Measurements from ENCODE around the gene PDE8B.

Gene PDE8B

DNA sequence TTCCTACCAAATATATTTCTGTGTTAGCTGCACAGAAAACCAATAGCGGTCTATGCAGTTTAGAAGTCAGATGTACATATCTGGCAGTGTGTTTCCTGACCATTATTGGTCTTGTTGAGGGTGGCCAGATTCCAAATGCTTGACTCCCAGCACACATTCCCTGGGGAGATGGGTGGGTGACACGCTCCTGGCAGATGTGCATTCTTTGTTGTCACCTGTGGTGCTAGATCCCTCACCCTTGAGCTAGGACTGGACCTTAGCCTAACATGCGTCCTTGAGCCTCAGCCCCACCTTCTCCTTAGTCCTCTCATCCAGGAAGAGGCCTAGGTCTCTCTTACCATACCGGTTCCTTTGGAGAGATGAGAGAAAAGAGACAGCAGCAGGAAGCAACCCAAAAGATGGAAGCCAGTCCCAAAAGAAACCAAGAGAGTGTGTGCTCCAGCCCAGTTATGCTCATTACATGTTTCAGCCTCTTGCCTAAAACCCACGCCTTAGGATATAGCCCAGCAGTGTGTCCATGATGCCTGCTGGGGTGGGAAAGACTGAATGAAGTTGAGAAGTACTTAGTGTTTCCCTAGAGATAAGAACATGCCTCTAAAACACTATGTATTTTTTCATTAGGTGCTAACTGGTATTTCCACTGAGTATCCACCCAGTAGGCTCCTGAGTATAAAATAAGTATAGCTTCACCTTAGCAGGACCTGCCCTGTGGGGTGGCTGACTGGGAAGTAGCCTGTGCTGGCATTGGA, 116.7 kb downstream of the PDE8B start:
- DNase-seq: no peak

DNA sequence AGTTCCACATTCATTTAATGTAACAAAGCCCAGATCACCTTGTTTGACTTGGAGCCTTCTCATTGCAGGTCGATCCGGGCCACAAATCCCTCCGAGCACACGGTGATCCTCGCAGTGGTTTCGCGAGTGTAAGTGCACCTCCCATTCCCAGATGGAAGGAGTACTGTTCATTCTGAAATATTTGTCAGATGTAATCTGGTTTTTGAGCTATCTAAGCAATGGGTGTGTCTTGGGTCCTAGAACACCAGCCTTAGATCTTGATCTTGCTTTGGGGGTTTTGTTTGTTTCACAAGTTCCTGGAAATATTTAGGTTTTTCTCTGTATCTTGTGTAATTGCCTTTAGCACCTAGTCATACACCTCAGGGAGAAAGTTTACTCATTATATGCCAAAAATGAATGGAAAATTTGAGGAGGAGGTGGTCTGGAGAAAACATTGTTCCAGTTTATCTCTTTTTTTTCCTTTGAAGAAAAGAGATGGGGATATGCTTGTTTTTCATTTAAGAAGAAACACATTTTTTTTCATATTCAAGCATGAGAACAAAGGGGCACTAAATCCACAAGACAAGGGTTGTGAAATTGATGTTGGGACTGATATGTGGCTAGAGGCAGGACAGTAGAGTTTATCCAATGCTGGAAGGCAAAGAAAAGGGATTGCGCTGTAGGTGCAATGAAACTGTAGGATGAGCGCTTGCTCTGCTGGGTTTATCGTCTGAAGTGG, 118.6 kb downstream of the PDE8B start:
- no peak for DNase-seq

DNA sequence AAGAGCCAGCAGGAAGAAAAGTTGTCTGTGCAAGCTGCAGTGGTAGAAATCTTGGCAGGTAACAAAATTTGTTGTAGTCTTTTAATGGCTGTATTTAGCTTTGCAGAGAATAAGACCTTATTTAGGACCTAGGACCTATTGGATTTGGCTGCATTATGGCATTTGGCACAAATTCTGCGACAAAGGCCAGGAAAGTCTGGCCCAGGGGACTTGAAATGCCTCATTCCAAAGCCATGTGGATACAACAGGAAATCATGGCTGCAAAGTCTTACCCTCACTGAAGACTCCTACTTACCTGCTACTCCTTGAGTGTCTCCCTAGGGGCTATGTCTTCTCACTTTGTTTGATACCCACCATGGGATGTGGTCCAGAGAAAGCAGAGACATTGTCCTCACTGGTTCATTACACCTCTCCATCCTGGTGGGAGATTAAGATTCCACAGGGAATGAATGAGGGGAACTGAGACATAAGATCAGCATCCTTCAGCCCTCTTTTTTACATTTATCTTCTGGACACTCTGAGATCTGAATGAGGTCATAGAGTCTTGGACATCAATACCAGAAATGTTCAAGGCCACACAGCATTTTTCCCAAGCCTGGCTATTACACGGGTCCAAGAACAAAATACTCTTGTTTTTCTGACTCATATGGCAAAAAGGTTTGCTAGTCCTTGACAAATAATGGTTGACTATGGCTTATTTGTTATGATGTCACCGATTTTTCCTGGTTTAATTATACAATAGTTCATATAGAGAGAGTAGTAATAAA, 119.4 kb downstream of the PDE8B start:
- no peak for DNase-seq

DNA sequence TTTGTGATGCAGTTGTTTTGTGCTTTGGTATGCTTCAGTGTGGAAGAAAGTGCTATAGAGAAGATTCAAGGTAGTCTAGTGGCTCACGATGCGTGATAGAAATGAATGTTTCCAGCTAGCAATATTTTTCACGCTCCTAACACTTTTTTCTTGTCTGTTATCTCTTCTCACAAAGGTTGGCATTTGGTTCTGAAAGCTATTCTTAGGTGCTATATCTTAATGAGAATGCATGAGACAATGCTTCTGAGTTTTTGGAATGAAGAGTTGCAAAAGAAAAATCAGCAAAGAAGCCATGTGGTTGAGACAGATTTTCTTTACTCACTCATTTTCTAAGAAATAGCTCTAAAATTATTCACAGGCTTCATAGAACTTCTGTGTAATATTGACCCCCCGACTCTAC, 122.6 kb downstream of the PDE8B start:
- no peak for DNase-seq

DNA sequence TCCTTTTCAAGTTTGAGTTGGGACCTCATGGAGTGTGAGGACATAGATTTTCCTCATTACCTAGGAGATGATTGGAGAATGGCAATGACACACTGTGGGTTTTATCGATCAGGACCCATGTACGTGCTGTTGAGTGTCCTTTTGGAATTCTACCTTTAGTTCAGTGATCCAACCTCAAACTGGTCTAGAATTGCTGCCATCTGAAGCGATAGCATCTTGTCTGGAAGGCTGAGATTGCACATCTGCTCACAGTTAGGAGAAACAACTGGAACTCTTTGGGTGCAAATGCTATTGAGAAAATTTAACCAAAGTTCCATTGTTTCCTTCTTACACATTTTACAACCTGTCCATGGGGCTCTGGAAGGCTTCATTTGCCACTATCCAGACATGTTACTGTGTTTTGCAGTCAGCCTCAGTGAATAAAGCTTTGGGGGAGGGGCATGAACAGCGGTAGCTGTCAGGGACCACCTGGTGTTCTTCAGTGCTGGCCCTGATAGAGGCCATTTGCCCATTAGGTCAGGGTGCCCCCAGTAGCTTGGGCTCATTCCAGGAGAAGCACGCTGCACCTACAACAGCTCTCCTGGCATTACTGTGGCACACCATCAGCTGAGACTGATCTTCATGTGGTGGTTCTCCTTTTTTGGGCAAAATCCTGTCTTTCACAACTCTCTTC, 123.1 kb downstream of the PDE8B start:
- DNase-seq: no peak

DNA sequence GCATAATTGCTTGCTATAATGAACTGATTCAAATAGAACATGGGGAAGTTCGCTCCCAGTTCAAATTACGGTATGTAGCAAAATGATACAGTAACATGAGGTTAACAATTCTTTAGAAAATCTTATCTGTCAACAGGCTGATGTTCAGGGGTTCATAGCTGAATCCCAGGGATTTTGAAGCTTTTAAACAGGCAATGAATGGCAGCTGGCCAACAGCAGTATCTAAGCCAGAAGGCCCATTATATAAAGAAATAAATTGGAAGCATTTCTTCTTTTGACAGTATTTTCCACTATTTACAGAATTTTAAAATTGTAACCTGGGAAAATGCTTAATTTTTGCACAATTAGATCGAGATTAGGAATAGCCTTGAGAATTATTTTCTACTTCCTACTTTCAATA, 126.8 kb downstream of the PDE8B start:
- no peak for DNase-seq

DNA sequence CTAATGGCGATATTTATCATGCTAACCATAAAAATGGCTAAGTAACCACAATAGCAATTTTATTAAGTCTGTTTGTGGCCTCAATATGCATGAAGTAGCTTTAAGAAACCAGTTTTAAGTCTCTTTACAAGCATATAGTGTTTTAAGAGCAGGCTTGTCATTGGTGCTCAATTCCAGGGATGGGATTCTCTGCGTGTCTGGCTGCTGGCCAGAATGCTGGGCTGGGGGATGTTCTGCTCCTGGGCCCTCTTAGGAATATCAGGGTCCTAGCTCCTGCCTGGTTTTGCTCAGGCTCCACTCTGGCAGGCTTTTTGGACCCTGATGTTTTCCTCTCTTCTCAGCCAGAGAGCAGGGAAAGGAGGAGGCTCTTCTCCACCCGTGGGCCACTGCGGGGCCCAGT, 127.2 kb downstream of the PDE8B start:
- peak; percentile 18 for DNase-seq

DNA sequence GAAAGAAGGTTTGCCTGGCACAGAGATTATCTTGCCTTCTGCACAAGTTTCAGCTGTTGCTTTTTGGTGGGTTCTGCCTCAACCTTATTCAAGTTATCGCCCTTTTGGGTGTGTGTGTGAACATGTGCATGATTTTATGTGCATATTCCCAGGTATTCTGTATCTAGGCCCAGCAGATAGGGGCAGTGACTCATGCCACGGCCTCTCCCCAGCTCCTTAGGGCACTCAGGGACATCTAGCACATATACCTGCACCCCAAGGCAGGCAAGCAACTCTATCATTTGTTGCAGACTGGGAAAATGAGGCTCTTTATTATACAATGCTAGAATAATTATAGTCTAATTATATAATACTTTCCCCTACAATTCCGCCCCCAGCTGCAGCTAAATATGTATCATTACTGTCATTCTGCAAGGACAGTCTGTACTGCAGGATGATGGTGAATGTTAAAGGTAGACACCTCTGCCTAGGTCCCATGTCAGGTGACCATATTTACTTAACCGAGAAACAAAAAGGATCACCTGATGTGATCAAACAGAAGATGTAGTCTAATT, 128.9 kb downstream of the PDE8B start:
- DNase-seq: no peak

DNA sequence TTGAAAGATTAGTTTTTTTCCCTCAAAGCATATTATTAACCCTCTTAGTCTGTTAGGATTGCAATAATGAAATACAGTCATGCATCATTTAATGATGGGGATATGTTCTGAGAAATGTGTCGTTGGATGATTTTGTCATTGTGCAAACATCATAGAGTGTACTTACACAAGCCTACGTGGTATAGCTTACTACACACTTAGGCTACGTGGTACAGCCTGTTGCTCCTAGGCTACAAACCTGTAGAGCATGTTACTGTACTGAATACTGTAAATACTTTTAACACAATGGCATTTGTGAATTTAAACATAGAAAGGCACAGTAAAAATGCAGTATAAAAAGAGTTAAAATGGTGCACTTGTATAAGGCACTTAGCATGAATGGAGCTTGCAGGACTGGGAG, 132.7 kb downstream of the PDE8B start:
- DNase-seq: no peak

DNA sequence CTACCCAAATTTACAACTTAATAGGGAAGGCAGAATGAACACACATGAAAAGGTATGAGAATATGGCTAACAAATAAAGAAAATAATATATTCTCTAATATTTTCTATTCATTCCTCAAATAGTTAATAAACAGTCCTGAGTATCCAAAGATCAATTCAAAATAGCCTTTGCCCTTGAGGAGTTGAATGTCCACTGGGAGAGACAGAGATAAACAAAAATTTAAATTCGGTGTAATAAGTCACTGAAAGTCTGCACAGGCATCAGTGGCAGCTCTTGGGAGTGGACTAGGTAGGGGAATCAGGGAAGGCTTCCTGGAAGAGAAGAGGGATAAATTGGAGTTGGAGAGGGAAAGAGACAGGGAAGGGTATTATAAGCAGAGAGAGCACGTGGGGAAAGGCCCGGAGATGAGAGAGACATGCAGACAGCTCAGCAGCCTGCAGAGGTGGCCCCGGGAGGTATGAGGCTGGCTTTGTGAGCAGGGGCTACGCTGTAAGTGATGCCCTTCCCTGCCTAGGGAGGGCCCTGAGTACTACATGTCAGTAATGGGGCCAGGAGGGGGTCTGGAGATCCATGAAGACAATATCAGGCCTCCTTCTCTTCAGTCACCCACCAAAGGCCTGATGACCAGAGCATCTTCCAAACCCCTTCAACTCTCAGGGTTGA, 137.1 kb downstream of the PDE8B start:
- DNase-seq: no peak

DNA sequence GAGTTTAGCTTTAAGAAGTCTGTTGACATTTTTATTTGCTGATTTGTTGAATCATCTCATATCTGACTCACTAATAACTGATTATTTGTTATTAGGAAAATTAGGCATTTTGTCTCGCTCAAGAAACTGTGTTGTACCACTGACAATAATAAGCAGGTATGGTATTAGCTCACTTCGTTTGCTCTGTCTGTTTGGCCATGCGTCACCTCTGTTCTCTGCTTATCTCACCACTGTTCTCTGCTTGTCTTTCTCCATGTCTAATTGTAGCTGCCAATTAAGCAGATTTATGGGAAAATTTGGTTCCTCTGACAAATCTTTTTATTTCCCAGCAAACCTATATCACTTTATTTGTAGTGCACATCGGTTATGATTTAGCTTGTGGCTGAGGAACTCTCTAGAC, 142.8 kb downstream of the PDE8B start:
- no peak for DNase-seq

DNA sequence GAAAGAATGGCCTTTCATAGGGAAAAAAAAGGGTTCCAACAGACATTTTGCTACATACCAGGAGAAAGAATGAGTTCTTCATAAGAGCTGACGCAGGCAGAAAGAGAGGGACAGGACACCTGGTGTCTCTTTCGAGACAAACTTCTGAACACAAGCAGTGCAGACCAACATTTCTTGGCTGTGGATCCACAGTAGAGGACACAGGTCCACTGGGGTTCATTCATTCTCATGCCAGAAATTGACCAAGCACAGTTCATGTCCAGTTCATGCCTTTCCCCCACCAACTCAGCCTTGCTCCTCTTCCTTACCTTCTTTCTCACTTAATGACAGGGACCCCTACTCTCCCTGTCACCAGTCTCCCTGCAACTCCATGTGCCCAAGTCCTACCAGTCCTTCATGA, 144.0 kb downstream of the PDE8B start:
- DNase-seq: no peak

DNA sequence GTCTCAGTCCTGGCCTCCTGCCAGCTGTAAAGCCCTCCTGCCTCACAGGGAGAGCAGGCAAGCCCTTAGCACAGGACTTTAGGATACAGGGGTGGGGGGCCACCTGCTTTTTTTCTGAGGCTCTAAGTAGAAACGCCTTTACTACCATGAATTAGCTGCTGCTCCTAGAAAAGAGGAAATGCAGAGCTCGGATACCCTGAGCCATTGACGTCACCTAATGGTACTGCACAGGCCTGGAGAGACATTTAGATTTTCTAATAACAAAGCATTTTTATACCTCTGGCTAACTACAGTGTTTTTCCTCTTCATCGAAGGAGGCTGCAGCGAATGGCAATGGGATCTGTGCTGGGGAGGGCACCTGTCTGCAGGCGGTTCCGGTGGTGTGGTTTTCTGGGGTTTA, 144.6 kb downstream of the PDE8B start:
- DNase-seq: no peak

DNA sequence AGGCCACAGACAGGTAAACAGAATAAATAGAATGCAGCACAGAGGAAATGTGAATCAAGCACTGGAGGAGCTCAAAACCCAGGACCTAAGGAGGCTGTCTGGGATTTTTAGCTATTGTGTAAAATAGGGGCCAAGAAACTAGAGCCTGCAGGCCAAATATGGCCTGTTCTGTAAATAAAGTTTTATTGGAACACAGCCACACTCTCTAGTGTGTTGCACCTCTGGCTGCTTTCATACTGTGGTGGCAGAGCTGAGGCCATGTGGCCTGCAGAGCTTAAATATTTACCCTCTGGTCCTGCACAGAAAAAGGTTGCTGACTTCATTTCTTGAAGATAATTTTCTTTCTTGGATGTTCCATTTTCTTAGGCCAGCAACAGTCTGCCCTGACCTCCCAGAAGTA, 145.3 kb downstream of the PDE8B start:
- no peak for DNase-seq

DNA sequence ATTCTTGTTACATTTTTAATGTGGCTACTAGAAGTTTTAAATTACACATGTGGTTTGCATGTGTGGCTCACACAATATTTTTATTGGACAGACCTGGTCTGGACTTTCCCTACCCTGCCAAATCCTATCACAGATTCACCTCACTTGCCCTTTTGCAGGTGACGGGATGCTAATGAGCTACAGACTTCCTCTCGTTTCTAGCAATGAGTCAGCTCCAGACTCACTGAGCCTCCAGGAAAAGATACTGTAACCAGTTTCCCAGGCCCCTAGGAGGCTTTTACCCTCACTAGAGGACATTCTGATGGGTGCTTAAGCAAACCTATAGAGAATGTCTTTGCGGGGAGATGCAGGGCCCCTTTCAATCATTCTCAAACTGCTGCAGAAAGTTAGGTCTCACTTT, 146.3 kb downstream of the PDE8B start:
- DNase-seq: no peak

DNA sequence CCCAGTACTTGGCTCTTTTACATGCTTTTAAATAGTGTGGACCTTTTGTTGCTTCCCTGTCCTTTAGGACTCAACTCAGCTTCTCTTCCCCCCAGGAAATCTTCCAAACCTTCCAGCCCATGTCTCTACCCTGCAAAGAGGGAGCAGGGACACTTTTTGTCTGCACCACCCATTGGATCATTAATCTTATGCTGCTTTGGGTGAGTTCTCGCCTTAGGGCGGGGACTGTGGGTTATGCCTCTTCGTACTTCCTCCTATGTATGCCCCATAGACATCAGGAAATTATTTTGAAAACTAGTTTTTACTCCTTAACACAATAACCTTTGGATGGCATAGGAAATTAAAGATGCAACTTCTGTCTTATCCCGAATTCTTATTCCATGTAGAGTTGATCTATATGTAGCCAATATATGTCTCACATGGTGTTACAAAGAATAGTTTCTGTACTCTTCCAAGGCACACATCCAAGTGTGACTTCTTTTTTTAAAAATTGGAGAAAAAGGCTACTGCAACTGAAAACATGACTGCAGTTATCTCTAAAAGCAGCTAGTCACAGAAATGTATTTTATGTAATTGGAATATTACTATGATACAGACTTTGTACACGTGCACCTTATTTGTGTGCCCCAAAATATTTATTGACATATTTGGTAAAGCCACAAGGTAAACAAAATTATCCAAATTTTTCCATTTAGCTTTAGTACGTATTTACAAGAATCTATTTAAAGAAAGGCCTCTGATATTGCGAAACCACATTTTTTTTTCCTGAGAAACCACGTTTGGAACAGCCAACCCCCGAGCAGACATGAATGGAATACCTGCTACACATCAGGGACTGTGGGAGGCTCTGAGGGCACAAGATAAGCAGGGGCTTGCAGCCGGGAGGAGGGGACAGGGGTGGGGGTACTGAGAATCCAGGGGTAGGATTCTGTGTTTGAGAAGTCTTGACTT, 148.1 kb downstream of the PDE8B start:
- DNase-seq: no peak

DNA sequence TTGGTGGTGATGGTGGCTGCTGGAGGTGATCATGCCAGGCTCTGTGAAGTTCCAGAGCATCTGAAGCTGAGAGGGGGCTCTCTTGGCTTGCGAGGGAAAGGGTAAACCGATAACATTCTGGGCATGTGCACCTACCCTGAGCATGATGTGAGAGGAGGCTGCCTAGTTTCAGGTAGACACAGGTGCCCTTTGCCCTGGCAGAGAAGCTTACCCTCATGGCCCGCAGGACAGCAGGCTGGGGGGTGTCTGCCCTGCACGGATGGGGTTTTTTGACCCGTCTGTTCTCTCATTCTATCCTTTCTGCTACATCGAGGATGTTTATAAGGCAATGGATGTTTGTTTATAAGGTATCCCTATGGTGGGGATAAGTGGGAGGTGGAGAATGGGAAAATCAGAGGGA, 148.8 kb downstream of the PDE8B start:
- DNase-seq: no peak

DNA sequence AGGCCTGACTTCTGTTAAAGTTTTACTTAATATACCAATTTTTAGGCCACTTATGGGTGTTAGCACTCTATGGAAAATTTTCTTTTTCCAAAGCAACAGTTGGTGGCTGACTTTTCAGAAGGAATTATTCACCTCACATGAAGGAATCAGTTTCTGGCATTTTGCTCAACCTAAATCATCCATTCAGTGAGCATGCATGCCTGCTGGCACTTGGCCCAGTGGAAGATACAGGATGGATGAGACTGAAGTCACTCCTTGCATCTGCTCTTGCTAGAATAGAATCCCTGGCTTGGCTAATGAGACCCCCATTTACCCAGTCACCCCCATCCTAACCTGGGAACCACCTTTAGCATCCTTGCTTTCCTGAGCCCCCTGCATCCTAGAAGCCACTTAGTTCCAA, 149.9 kb downstream of the PDE8B start:
- no peak for DNase-seq

DNA sequence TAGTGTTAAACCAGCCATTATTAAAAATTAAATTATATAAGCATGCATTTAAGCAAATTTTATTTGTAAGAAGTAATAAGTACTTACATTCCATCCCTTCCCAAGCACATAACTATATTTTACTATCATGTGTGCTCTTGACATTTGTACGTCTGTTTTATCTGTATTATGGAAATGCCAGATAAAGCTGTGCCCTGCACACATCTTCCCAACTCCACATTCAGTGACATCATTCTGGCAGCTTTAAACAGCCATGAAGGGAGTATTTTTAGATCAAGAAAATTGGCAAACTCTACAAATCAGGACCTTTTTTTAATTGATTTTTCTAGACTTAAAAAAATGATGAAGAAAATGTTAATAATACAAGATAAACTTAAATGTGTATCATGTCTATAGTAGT, 150.5 kb downstream of the PDE8B start:
- no peak for DNase-seq

DNA sequence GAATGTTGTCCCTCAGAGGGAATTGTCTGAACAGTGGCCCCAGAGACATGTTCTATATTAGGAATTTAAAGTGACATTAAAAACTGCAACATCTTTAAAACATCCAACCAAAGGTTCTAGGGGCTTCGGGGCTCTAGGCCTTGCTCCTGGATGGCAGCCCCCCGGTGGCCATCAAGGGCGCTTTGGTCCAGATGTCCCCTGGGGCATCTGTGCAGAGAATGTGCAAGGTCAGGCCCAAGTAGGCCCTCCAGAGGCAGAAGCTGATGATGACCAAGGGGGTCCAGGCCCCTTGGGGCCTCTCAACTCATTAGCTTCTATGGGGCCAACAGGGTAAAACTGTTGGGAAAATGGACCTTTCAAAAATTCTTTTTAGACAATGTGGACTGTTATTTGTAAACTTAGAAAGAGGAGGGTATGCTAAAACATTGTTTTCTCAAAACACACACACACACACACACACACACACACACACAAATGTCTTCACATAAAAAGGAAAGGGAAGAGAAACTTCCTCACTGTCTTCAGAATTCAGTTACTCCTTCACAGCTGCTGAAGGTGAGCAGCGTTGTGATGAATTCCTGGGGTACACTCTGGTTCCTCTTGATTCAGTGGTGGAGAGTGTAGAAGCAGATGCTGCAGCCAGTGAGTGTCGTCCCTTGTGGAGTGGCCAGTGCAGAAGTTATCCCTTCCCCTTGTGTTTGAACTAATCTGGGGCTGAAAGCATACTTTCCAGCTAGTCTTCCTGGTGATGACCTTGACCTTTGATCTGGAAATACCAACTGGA, 156.4 kb downstream of the PDE8B start:
- DNase-seq: no peak

DNA sequence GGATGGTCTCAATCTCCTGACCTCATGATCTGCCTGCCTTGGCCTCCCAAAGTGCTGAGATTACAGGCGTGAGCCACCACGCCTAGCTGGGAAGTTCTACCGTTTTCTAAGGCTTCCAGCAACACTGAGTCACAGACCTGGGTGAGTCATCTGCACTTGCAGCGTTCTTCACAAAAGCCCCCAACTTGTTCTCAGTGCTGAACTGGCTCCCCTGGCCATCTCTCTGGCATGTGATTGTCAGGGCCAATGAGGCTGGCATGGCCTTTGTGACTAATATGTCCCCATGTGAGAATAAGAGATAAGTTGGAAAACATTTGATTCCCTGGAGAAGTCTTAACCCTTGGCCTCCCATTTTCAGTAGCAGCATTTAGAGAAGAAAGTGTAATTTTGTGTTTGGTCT, 157.3 kb downstream of the PDE8B start:
- no peak for DNase-seq
